Measurements from ENCODE around the gene CPLX3.
A peak's percentile ranks its signal among the peaks of the same experiment; 100 is the strongest.

The CPLX3 gene

DNA sequence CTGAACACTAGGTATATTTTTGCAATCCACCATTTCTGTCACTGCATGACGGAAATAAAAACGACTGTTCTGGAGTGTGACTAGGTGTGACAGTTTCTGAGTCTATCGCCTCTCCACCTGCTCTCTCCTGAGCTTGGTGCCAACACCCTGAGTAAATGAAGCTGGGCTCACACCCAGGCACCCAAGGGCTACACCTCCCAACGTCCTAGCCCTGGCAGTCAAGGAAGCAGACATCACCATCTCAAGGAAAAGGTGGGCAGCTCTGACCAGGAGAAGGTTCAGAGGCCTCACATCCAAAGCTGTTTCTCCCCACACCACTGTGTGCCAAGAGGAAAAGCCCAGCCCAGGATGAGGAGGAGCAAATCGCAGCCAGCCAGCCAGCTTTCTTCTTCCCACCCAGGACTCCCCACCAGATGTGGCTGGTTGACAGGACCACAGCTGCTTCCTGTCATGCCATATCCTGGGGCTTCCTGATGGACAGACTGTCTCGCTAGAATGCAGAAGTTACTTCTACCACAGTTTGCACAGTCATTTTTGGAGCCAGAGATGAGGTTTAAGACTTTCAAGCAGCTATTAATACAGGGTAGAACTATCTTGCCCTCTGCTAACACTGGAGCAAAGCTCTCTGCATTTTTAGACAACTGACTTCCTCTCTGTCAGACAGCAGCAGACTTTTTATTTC is 43.4 kb downstream of the CPLX3 start:
- DNase-seq (ENCODE audit: low read depth in 2 of 2, low spot score in 1 of 2), result no peak

GRCh38 chr15:74870436-74871215 is 44.2 kb downstream of the CPLX3 start:
- DNase-seq (ENCODE audit: low read depth in 2 of 2, low spot score in 1 of 2), result no peak

GRCh38 chr15:74872702-74873035 is 46.2 kb downstream of the CPLX3 start:
- DNase-seq (ENCODE audit: low read depth in 2 of 2, low spot score in 1 of 2), result no peak

- peak; percentile 70 to 84 for DNase-seq (ENCODE audit: low read depth in 2 of 2, low spot score in 1 of 2)
Measured at GRCh38 chr15:74873036-74873755, 46.8 kb downstream of the CPLX3 start, which contains the start of gene SCAMP2. TSS of gene SCAMP2 (minus strand) at chr15:74873365. CDS start at chr15:74873255, 110 bp downstream.

GRCh38 chr15:74873756-74874424 is 47.5 kb downstream of the CPLX3 start:
- DNase-seq (ENCODE audit: low read depth in 2 of 2, low spot score in 1 of 2), result no peak

DNA sequence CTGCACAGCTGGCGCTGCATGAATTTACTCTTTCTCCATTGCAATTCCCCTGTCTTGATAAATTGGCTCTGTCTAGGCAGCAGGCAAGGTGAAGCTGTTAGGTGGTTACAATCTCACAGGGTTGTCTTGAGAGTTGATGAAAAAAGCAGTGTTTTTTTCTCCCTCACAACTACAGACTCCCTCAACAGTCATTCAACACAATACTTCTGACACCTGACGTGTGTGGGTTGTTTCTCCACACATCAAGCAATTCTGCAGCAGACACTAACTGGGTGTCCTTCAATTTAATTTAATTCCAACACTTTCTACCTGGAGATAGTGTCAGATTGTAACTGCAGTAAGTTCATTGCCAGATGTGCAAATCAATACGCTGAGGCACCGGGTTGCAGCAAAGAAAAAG is 51.8 kb downstream of the CPLX3 start:
- DNase-seq (ENCODE audit: low read depth in 2 of 2, low spot score in 1 of 2), result no peak
